ENCODE data around the gene SNCA. TPM values are rescaled to one million over a fixed set of nuclear protein-coding genes. Genes with fewer than 3 reads are reported as not detected.

The SNCA gene
- total RNA-seq, 4 donors from 2014 or later: 9.8 to 25.6 (median 16.7) TPM

DNA sequence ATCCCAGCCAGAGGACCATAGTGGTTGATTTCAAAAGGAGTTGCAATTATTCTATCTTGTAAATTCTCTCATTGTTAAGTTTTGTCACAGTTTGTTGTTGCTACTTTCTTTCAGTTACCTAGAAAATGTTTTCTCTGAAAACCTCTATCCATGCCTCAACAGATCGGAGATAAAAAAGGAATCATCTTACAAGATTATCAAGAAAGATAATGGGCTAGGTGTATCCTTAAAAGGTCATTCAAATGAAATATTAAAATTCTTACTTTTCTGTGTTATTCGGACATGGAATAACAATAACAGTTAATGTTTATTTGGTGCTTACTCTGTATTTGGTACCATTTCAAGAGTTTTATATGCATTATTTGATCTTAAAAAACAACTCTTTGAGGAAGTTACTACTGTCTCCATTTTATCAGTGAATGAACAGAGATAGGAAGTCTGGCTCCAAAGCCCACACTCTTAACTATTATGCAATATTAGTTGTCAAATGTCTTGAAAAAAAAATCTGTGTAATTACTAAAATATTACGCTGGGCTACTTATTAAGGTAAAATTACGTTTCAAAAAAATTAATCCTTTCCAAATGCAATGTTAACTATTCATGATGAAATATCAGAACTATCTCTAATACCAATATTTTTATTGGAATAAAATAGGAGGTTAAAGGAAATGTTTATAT lies 97.5 kb downstream of the SNCA start:
- 90 to 93% methylated on average over 4 of the region's 4 CpGs for WGBS, 2 donors
- H3K4me3 ChIP-seq (ENCODE audit: low read depth, poor library complexity, severe bottlenecking): no peak overlapping the region
- intact Hi-C loops (cut with DNase I; ENCODE audit: low total_unique reads): no loop called here

DNA sequence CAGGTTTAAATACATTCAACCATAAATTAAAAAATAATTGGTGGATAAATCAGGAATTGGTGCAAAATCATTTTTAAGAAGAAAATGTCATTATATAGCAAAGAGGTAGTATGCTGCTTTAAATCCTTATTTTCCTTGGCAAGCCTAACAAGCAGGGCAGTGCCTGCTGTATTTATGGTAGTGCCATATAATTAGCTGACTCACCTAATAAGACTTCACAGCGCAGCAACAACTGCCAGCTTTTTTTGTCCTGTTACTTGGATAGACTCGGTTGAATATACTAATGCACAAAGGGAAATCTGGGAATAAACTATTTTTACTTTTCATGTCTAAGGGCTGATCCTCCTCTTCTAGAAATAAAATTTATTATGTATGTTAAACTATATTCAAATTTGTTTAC lies 99.1 kb downstream of the SNCA start:
- H3K4me3 ChIP-seq (ENCODE audit: low read depth, poor library complexity, severe bottlenecking): no peak overlapping the region
- no peak for DNase-seq (ENCODE audit: low spot score in 2 of 2)
- no peak for TF ChIP-seq POLR2A (IDR thresholded peaks at IDR 0.05)
- TF ChIP-seq, protein P1, sequence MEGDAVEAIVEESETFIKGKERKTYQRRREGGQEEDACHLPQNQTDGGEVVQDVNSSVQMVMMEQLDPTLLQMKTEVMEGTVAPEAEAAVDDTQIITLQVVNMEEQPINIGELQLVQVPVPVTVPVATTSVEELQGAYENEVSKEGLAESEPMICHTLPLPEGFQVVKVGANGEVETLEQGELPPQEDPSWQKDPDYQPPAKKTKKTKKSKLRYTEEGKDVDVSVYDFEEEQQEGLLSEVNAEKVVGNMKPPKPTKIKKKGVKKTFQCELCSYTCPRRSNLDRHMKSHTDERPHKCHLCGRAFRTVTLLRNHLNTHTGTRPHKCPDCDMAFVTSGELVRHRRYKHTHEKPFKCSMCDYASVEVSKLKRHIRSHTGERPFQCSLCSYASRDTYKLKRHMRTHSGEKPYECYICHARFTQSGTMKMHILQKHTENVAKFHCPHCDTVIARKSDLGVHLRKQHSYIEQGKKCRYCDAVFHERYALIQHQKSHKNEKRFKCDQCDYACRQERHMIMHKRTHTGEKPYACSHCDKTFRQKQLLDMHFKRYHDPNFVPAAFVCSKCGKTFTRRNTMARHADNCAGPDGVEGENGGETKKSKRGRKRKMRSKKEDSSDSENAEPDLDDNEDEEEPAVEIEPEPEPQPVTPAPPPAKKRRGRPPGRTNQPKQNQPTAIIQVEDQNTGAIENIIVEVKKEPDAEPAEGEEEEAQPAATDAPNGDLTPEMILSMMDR (IDR thresholded peaks at IDR 0.05): no peak
- intact Hi-C loops (cut with DNase I; ENCODE audit: low total_unique reads): no loop called here
- WGBS, 2 donors: 46 to 57% methylated on average over 2 of the region's 2 CpGs

More for the DNA sequence above, 97.5 kb downstream of the SNCA start:
- TF ChIP-seq, protein P1 (IDR thresholded peaks at IDR 0.05): no peak
- TF ChIP-seq POLR2A (IDR thresholded peaks at IDR 0.05): no peak
- DNase-seq (ENCODE audit: low spot score in 2 of 2): no peak

- intact Hi-C loops (cut with DNase I; ENCODE audit: low total_unique reads): no loop called here
Observed at GRCh38 chr4:89733946-89734345, 103.0 kb downstream of the SNCA start.

GRCh38 chr4:89727238-89727637 lies 109.7 kb downstream of the SNCA start:
- no peak overlapping the region for H3K4me3 ChIP-seq (ENCODE audit: low read depth, poor library complexity, severe bottlenecking)
- DNase-seq (ENCODE audit: low spot score in 2 of 2): no peak
- intact Hi-C loops (cut with DNase I; ENCODE audit: low total_unique reads): no loop called here
- TF ChIP-seq POLR2A (IDR thresholded peaks at IDR 0.05): no peak
- TF ChIP-seq, protein P1 (IDR thresholded peaks at IDR 0.05): no peak

More at GRCh38 chr4:89733946-89734345, 103.0 kb downstream of the SNCA start:
- no peak overlapping the region for H3K4me3 ChIP-seq (ENCODE audit: low read depth, poor library complexity, severe bottlenecking)
- no peak for TF ChIP-seq POLR2A (IDR thresholded peaks at IDR 0.05)
- TF ChIP-seq, protein P1 (IDR thresholded peaks at IDR 0.05): no peak
- 73 to 92% methylated on average over 3 of the region's 3 CpGs for WGBS, 2 donors
- DNase-seq (ENCODE audit: low spot score in 2 of 2): no peak

DNA sequence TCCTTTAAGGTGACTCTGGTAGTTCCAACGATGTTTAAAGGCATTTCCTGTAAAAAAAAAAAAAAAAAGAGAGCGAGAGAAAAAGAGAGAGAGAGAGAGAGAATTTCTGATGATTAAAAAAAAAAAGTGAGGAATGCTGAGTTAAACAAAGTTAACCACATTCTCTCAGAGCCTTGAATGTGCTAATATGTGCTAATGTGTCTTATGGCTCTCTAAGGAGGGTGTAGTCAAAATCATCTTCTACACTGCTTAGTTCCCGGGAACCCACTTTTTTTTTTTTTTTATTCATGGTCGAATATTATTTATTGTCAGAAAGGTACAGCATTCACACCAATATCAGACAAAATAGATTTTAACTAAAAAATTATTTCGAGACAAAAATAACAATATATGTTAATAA lies 111.7 kb downstream of the SNCA start:
- TF ChIP-seq POLR2A (IDR thresholded peaks at IDR 0.05): no peak
- TF ChIP-seq, protein P1 (IDR thresholded peaks at IDR 0.05): no peak
- intact Hi-C loops (cut with DNase I; ENCODE audit: low total_unique reads): no loop called here
- 79 to 81% methylated on average over 5 of the region's 5 CpGs for WGBS, 2 donors
- H3K4me3 ChIP-seq (ENCODE audit: low read depth, poor library complexity, severe bottlenecking): no peak overlapping the region
- DNase-seq (ENCODE audit: low spot score in 2 of 2): no peak

GRCh38 chr4:89724716-89725115 lies 112.2 kb downstream of the SNCA start:
- 91 to 94% methylated on average over 2 of the region's 2 CpGs for WGBS, 2 donors
- intact Hi-C loops (cut with DNase I; ENCODE audit: low total_unique reads): no loop called here
- no peak overlapping the region for H3K4me3 ChIP-seq (ENCODE audit: low read depth, poor library complexity, severe bottlenecking)
- DNase-seq (ENCODE audit: low spot score in 2 of 2): no peak
- TF ChIP-seq, protein P1 (IDR thresholded peaks at IDR 0.05): no peak
- no peak for TF ChIP-seq POLR2A (IDR thresholded peaks at IDR 0.05)
